ENCODE data around the gene LIPC. TPM values are rescaled to one million over a fixed set of nuclear protein-coding genes. Genes with fewer than 3 reads are reported as not detected.

LIPC gene
- total and polyA plus RNA-seq, 2 donors: 0.41 to 1.2 TPM

DNA sequence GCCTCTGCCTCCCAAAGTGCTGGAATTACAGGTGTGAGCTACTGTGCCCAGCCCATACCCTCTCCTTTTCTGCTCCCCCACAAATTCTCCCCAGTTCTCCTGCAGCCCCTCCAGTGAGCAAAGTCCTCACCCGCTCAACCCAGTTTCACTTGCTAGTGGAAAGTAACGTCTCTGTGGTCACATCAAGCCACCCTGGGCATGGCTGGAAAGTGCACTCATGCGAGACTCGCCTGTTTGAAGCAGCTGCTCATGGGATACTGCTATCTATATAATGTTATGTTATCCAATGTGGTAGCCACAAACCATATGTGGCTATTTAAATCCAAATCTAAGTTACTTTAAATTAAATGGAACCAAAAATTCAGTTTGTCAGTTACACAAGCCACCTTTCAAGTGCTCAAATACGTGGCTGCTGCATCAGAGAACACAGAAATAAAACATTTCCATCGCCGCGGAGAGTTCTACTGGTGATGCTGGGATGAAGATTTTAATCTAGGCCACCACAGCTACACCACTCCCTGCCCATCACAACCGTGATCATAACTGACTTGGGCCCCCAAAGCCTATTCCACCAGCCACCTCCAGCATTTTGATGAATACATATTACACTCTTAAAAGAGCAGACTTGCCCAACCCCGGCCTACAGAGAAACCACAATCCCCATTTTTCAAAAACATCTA is 119.4 kb downstream of the LIPC start:
- H3K27ac ChIP-seq (ENCODE audit: low read depth): no peak overlapping the region
- WGBS: 90% methylated on average over 10 of the region's 10 CpGs
- H3K4me1 ChIP-seq (ENCODE audit: insufficient read depth): peaks cover 2% of the 10 kb centered on the region
- no peaks in the 10 kb centered on the region for H3K36me3 ChIP-seq (ENCODE audit: insufficient read depth)
- DNase-seq (ENCODE audit: extremely low spot score): no peak
- no peak overlapping the region for H3K4me3 ChIP-seq (ENCODE audit: low read depth, low read length)

DNA sequence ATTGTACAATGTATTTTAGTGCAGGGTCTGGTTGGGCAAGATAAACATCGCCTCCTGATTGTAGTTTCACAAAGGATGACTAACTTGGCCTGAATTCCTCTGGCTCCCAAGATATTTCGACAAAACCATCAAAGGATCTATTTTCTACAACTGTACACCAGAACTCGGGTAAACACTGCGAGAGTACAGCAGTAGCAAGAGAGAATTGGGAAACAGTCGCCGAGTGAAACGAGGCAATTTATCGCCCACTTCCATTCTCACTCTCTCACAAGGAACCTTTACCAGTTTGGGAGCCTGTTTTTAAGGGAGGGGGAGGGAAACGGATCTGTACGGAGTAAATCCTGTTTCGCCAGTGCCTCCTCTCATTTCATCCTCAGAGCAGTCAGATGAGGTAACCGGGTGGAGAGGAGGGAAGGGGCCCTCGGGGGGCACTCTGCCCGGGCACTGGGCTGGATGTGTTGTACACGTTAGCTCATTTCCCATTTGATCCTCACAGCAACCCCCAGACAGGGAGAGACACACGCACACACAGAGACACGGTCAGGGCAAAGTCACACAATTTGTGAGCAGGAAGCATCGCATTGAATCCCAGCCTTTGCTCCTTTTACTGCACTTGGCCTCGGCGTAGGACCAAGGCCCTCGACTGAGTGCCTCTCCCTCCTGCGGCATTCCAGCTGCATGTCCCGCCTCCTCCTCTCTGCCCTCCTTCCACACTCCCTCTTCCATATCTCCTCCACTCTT is 120.1 kb downstream of the LIPC start:
- WGBS: 44% methylated on average over 23 of the region's 23 CpGs
- no peak for DNase-seq (ENCODE audit: extremely low spot score)
- H3K36me3 ChIP-seq (ENCODE audit: insufficient read depth): no peaks in the 10 kb centered on the region
- H3K27ac ChIP-seq (ENCODE audit: low read depth): no peak overlapping the region
- H3K4me1 ChIP-seq (ENCODE audit: insufficient read depth): peaks cover 2% of the 10 kb centered on the region
- H3K4me3 ChIP-seq (ENCODE audit: low read depth, low read length): no peak overlapping the region

DNA sequence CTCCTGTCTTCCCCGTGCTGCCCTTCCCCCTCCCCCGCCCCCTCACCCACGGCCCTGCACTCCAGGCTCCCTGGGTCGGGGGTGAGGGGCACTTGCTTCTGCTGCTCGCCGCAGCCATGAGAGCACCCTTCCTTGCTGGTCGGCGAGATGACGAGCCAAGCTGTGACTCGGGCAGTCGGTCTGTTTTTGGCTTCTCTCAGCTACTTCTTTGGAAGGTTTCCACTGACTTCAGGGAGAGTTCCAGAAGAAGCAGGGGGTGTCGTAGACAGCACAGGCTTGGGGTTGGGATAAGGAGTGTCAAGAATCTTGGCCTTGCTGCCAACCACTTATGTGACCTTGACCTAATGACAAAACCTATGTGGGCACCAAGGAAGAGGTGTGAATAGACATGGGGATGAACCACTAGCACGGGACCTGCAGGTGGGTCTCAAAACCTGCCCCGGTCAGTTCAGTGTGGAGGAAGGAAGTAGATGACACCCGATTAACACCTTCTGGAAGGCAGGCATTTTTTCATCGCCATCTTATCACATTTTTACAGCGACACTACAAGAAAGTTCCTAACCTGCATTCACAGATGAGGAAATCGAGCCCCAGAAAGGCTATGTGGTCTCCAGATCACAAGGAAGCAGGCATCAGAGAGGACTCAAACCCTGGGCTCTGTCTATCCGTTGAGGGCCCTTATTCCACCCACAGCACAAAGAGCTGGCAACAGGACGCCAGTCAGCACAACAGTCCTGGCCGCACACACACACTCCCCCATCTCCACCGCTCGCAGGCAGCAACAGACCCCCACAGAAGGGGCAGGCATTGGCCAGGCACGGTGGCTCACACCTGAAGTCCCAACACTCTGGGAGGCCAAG is 120.9 kb downstream of the LIPC start:
- H3K27ac ChIP-seq (ENCODE audit: low read depth): no peak overlapping the region

GRCh38 chr15:58553365-58553918 is 121.7 kb downstream of the LIPC start:
- H3K27ac ChIP-seq (ENCODE audit: low read depth): no peak overlapping the region
- DNase-seq (ENCODE audit: extremely low spot score): no peak
- no peak overlapping the region for H3K4me3 ChIP-seq (ENCODE audit: low read depth, low read length)
- peaks cover 2% of the 10 kb centered on the region for H3K4me1 ChIP-seq (ENCODE audit: insufficient read depth)
- no peaks in the 10 kb centered on the region for H3K36me3 ChIP-seq (ENCODE audit: insufficient read depth)
- WGBS: 98% methylated on average over 10 of the region's 10 CpGs

More for the DNA sequence above, 120.9 kb downstream of the LIPC start:
- WGBS: 68% methylated on average over 24 of the region's 24 CpGs
- no peak overlapping the region for H3K4me3 ChIP-seq (ENCODE audit: low read depth, low read length)
- H3K4me1 ChIP-seq (ENCODE audit: insufficient read depth): peaks cover 2% of the 10 kb centered on the region
- no peak for DNase-seq (ENCODE audit: extremely low spot score)
- H3K36me3 ChIP-seq (ENCODE audit: insufficient read depth): no peaks in the 10 kb centered on the region

DNA sequence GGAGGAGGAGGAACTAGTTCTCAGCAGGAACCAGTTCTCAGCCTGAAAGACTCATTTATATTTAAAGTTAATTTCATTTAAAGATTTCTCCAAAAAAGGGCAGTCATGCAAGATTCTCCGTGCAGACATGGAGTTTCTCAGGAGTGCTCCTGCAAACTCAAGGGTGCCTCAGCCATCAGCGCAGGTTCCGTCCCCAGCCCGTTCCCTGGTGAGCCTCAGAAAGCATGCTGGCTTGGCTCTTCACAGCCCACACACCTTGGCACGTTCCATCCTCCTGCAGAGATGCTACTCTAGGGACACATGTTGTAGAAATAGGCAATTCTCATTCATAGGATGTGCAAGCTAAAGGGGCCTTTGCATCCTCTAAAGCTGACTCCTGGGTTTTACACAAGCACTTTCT is 123.0 kb downstream of the LIPC start:
- Histone ChIP-seq H3K27ac (ENCODE audit: low read depth) (no peak overlapping the region), H3K36me3 (ENCODE audit: insufficient read depth) (no peaks in the 10 kb centered on the region), H3K4me1 (ENCODE audit: insufficient read depth) (peaks cover 2% of the 10 kb centered on the region), H3K4me3 (ENCODE audit: low read depth, low read length) (no peak overlapping the region)
- WGBS: 93% methylated on average over 5 of the region's 5 CpGs
- no peak for DNase-seq (ENCODE audit: extremely low spot score)

- H3K36me3 ChIP-seq (ENCODE audit: insufficient read depth): no peaks in the 10 kb centered on the region
- H3K4me1 ChIP-seq (ENCODE audit: insufficient read depth): peaks cover 2% of the 10 kb centered on the region
- DNase-seq (ENCODE audit: extremely low spot score): no peak
- no peak overlapping the region for H3K4me3 ChIP-seq (ENCODE audit: low read depth, low read length)
- H3K27ac ChIP-seq (ENCODE audit: low read depth): no peak overlapping the region
- 81% methylated on average over 15 of the region's 15 CpGs for WGBS
These were observed 123.6 kb downstream of the LIPC start for GRCh38 chr15:58555162-58556027.

DNA sequence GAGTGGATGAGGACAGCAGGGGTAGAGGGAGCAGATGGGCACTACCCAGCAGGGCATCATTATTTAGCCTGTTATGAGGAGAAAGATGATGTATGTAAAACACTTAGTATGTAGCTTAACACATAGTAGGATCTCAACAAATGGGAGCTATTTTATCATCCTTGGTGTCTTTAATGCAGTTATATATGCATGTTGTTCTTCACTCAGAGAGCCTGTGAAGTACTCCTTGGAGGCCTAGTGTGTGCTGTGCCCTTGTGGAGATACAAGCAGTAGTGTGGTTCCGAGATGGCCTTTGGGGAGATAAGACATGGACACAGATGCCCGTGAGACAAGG is 124.2 kb downstream of the LIPC start:
- DNase-seq (ENCODE audit: extremely low spot score): no peak
- whole genome bisulfite sequencing: 85% methylated on average over 2 of the region's 2 CpGs
- H3K36me3 ChIP-seq (ENCODE audit: insufficient read depth): no peaks in the 10 kb centered on the region
- H3K4me1 ChIP-seq (ENCODE audit: insufficient read depth): peaks cover 2% of the 10 kb centered on the region
- no peak overlapping the region for H3K4me3 ChIP-seq (ENCODE audit: low read depth, low read length)
- H3K27ac ChIP-seq (ENCODE audit: low read depth): no peak overlapping the region

- peaks cover 2% of the 10 kb centered on the region for H3K4me1 ChIP-seq (ENCODE audit: insufficient read depth)
- H3K27ac ChIP-seq (ENCODE audit: low read depth): no peak overlapping the region
- WGBS: 85% methylated on average over 3 of the region's 3 CpGs
- H3K36me3 ChIP-seq (ENCODE audit: insufficient read depth): no peaks in the 10 kb centered on the region
- no peak for DNase-seq (ENCODE audit: extremely low spot score)
- H3K4me3 ChIP-seq (ENCODE audit: low read depth, low read length): no peak overlapping the region
These were observed 124.8 kb downstream of the LIPC start for GRCh38 chr15:58556541-58556940.

DNA sequence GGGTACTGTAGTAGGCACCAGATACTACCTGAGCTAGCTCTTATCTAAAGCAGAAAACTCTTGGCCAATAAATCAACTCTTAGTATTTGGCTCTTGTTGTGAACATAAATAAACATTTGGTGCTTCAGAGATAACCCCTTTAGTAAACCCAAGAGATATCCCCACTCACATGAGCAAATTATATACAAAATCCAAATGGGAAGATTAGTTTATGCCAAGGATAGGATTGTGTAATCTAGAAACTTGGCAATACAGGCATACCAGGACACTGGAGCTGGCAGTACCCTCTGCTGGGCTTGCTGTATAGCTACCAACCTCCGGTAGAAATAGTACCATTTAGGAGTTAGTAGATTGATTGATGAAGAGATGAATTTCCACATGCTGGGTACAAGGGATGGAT is 127.0 kb downstream of the LIPC start:
- DNase-seq (ENCODE audit: extremely low spot score): no peak
- WGBS: 95% methylated on average over 1 of the region's 1 CpG
- H3K27ac ChIP-seq (ENCODE audit: low read depth): no peak overlapping the region
- H3K36me3 ChIP-seq (ENCODE audit: insufficient read depth): no peaks in the 10 kb centered on the region
- H3K4me3 ChIP-seq (ENCODE audit: low read depth, low read length): no peak overlapping the region
- no peaks in the 10 kb centered on the region for H3K4me1 ChIP-seq (ENCODE audit: insufficient read depth)

- H3K4me1 ChIP-seq (ENCODE audit: insufficient read depth): no peaks in the 10 kb centered on the region
- no peak overlapping the region for H3K4me3 ChIP-seq (ENCODE audit: low read depth, low read length)
- no peaks in the 10 kb centered on the region for H3K36me3 ChIP-seq (ENCODE audit: insufficient read depth)
- no peak overlapping the region for H3K27ac ChIP-seq (ENCODE audit: low read depth)
- 85% methylated on average over 6 of the region's 6 CpGs for whole genome bisulfite sequencing
- no peak for DNase-seq (ENCODE audit: extremely low spot score)
These were observed 128.3 kb downstream of the LIPC start for GRCh38 chr15:58559904-58560588.

DNA sequence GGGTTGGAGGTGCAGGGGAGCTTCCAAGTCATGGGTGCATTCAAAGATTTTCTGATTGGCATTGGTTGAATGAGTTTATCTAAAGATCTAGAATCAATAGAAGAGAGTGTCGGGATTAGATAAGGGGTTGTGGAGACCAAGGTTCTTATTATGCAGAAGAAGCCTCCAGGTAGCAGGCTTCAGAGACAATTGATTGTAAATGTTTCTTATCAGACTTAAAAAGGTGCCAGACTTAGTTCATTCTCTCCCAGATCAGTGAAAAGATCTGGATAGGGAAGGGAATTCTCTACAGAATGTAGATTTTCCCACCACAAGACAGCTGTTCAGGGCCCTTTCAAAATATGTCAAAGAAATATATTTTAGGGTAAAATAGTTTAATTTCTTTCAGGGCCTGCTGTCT is 129.5 kb downstream of the LIPC start:
- Histone ChIP-seq H3K4me1 (ENCODE audit: insufficient read depth) (no peaks in the 10 kb centered on the region), H3K27ac (ENCODE audit: low read depth) (no peak overlapping the region), H3K36me3 (ENCODE audit: insufficient read depth) (no peaks in the 10 kb centered on the region), H3K4me3 (ENCODE audit: low read depth, low read length) (no peak overlapping the region)
- DNase-seq (ENCODE audit: extremely low spot score): no peak
- WGBS: 65% methylated on average over 1 of the region's 1 CpG

GRCh38 chr15:58562135-58562534 is 130.3 kb downstream of the LIPC start:
- Histone ChIP-seq H3K4me3 (ENCODE audit: low read depth, low read length) (no peak overlapping the region), H3K27ac (ENCODE audit: low read depth) (no peak overlapping the region), H3K36me3 (ENCODE audit: insufficient read depth) (no peaks in the 10 kb centered on the region), H3K4me1 (ENCODE audit: insufficient read depth) (no peaks in the 10 kb centered on the region)
- 85% methylated on average over 3 of the region's 3 CpGs for WGBS
- no peak for DNase-seq (ENCODE audit: extremely low spot score)

Data from urinary bladder (tissue), 4 donors.